ENCODE data around the gene SOX13. TPM values are rescaled to one million over a fixed set of nuclear protein-coding genes. Genes with fewer than 3 reads are reported as not detected.

SOX13 gene
- total RNA-seq, 1 experiment from 2014 or later: 171 TPM

- no peak for TF ChIP-seq ERG (CRISPR knock-in tag; IDR thresholded peaks at IDR 0.05)
Observed at GRCh38 chr1:204029016-204029415, 43.9 kb upstream of the SOX13 start (continued).

- H3K4me3 Mint-ChIP-seq: no peak overlapping the region
- H3K4me1 Mint-ChIP-seq: peaks cover 28% of the 10 kb centered on the region
- no peaks in the 10 kb centered on the region for H3K36me3 Mint-ChIP-seq
- ChIA-PET POLR2A (interaction anchor here (0.5 kb wide), 1 partner anchor 15 kb away, joined by 3 read pairs; no protein-coding TSS in a partner anchor), CTCF (interaction anchor here (2.0 kb wide), 1 partner anchor 160 kb away, joined by 6 read pairs; no protein-coding TSS in a partner anchor)
- no peak for TF ChIP-seq E2F5 (CRISPR knock-in tag; IDR thresholded peaks at IDR 0.05)
- peak; percentile 55 for TF ChIP-seq ZNF423 (CRISPR knock-in tag; IDR thresholded peaks at IDR 0.05)
- no peak for TF ChIP-seq ZNF671 (CRISPR knock-in tag; IDR thresholded peaks at IDR 0.05)
- TF ChIP-seq MYBL2 (CRISPR knock-in tag; IDR thresholded peaks at IDR 0.05): no peak
- ATAC-seq: no peak; the same call in 1 of the 2 replicates
- H3K27me3 Mint-ChIP-seq (ENCODE audit: low read depth): peaks cover 8% of the 10 kb centered on the region
- no peaks in the 10 kb centered on the region for H3K9me3 Mint-ChIP-seq
- H3K27ac Mint-ChIP-seq: no peak overlapping the region
- DNase-seq (ENCODE audit: low spot score): no peak
Observed at GRCh38 chr1:204031098-204031710, 41.7 kb upstream of the SOX13 start.

- POLR2A ChIA-PET: no interaction called here
Observed at GRCh38 chr1:204032642-204033235, 40.2 kb upstream of the SOX13 start.

More at GRCh38 chr1:204032642-204033235, 40.2 kb upstream of the SOX13 start:
- CTCF ChIA-PET: interaction anchor here (0.9 to 1.1 kb wide), 2 partner anchors 62 to 96 kb away, joined by 3 to 4 read pairs; no protein-coding TSS in a partner anchor
- DNase-seq (ENCODE audit: low spot score) (no peak), ATAC-seq (no peak)
- Mint-ChIP-seq H3K27me3 (ENCODE audit: low read depth) (no peaks in the 10 kb centered on the region), H3K9me3 (no peaks in the 10 kb centered on the region), H3K4me3 (no peak overlapping the region), H3K27ac (no peak overlapping the region), H3K4me1 (peaks cover 23% of the 10 kb centered on the region), H3K36me3 (no peaks in the 10 kb centered on the region)
- TF ChIP-seq ELF4 (CRISPR knock-in tag; IDR thresholded peaks at IDR 0.05; ENCODE audit: low read depth): no peak
- no peak for TF ChIP-seq ZNF138 (CRISPR knock-in tag; conservative IDR thresholded peaks at IDR 0.05)
- no peak for TF ChIP-seq STAT6 (CRISPR knock-in tag; conservative IDR thresholded peaks at IDR 0.05; ENCODE audit: low read depth)
- TF ChIP-seq EMX1 (CRISPR knock-in tag; IDR thresholded peaks at IDR 0.05): no peak
- TF ChIP-seq TP53 (CRISPR knock-in tag; IDR thresholded peaks at IDR 0.05): no peak
- no peak for TF ChIP-seq ZNF263 (CRISPR knock-in tag; IDR thresholded peaks at IDR 0.05; ENCODE audit: low read depth)
- no peak for TF ChIP-seq ZSCAN18 (CRISPR knock-in tag; IDR thresholded peaks at IDR 0.05)
- TF ChIP-seq OVOL2 (CRISPR knock-in tag; IDR thresholded peaks at IDR 0.05; ENCODE audit: borderline replicate concordance): no peak
- no peak for TF ChIP-seq ATF6 (CRISPR knock-in tag; IDR thresholded peaks at IDR 0.05)
- TF ChIP-seq ERG (CRISPR knock-in tag; IDR thresholded peaks at IDR 0.05): no peak
- TF ChIP-seq SP1 (CRISPR knock-in tag; conservative IDR thresholded peaks at IDR 0.05): no peak
- no peak for TF ChIP-seq MXD4 (CRISPR knock-in tag; IDR thresholded peaks at IDR 0.05; ENCODE audit: borderline replicate concordance)
- no peak for TF ChIP-seq FOXP4 (CRISPR knock-in tag; IDR thresholded peaks at IDR 0.05)

Data from WTC11 (cell line).